WTC11 (cell line): Measurements from ENCODE around the gene PNLDC1. TPM values are rescaled to one million over a fixed set of nuclear protein-coding genes. Genes with fewer than 3 reads are reported as not detected.

Experiments
- ATAC-seq: fragments of 200-7000 bp; cut with Tn5 transposase; 2 replicates; pipeline ENCODE4 v1.10.0; 2021; ENCODE audit warnings: mild to moderate bottlenecking, moderate library complexity
- CTCF ChIA-PET: fragments of 300-600 bp; sonication (Branson Sonifier 250); formaldehyde crosslinking; loops from one replicate; lab custom pipeline; 2021; ENCODE audit warnings: antibody characterized with exemption; lab: Charles Lee
- POLR2A ChIA-PET: fragments of 350-600 bp; sonication (Branson Sonifier 250); formaldehyde crosslinking; loops from one replicate; lab custom pipeline; 2021; ENCODE audit warnings: antibody characterized with exemption; lab: Charles Lee
- DNase-seq: peaks from one replicate; pipeline ENCODE4 v3.0.0; 2021; ENCODE audit warnings: low spot score
- H3K27ac Mint-ChIP-seq: 2 replicates; pipeline ENCODE4 v1.8.0; 2021; ENCODE audit warnings: mixed read lengths
- H3K27me3 Mint-ChIP-seq: 2 replicates; pipeline ENCODE4 v1.8.0; 2021; ENCODE audit warnings: low read depth, mild to moderate bottlenecking, moderate library complexity, mixed read lengths
- H3K36me3 Mint-ChIP-seq: 2 replicates; pipeline ENCODE4 v1.8.0; 2021; ENCODE audit warnings: mixed read lengths
- H3K4me1 Mint-ChIP-seq: 2 replicates; pipeline ENCODE4 v1.8.0; 2022; ENCODE audit warnings: mixed read lengths
- H3K4me3 Mint-ChIP-seq: 2 replicates; pipeline ENCODE4 v1.8.0; 2021; ENCODE audit warnings: mild to moderate bottlenecking, moderate library complexity, mixed read lengths
- H3K9me3 Mint-ChIP-seq: 2 replicates; pipeline ENCODE4 v1.8.0; 2021; ENCODE audit warnings: mixed read lengths
- CREM ChIP-seq: sonication (generic); formaldehyde crosslinking; IDR thresholded peaks from 2 replicates; pipeline ENCODE4 v1.8.1; 2022; ENCODE audit warnings: mild to moderate bottlenecking, missing genetic modification reagents, moderate library complexity
- IRF2 ChIP-seq: sonication (generic); formaldehyde crosslinking; IDR thresholded peaks from 2 replicates; pipeline ENCODE4 v1.8.0; 2022; ENCODE audit warnings: low read depth, missing genetic modification reagents, borderline replicate concordance
- KAT7 ChIP-seq: sonication (generic); formaldehyde crosslinking; IDR thresholded peaks from 2 replicates; pipeline ENCODE4 v1.8.1; 2023; ENCODE audit warnings: missing genetic modification reagents, mild to moderate bottlenecking, borderline replicate concordance
- NFE2L1 ChIP-seq: sonication (generic); formaldehyde crosslinking; IDR thresholded peaks from 2 replicates; pipeline ENCODE4 v1.8.1; 2023; ENCODE audit warnings: missing genetic modification reagents
- RELA ChIP-seq: sonication (generic); formaldehyde crosslinking; IDR thresholded peaks from 2 replicates; pipeline ENCODE4 v1.8.1; 2022; ENCODE audit warnings: missing genetic modification reagents, mild to moderate bottlenecking, borderline replicate concordance
- SMAD4 ChIP-seq: sonication (generic); formaldehyde crosslinking; IDR thresholded peaks from 2 replicates; pipeline ENCODE4 v1.8.0; 2022; ENCODE audit warnings: mild to moderate bottlenecking, missing genetic modification reagents
- ZNF425 ChIP-seq: fragments of 250-450 bp; sonication (Bioruptor Pico); conservative IDR thresholded peaks from 2 replicates; pipeline ENCODE4 v1.9.0; 2021; ENCODE audit warnings: mild to moderate bottlenecking
- total RNA-seq: library from RNA; stranded (reverse); gene quantifications from 3 replicates; pipeline ENCODE4 v1.2.3, GENCODE V29; 2021
- TF ChIP-seq, protein P1 (sequence below): sonication (generic); formaldehyde crosslinking; IDR thresholded peaks from 2 replicates; pipeline ENCODE4 v1.8.0; 2023; ENCODE audit warnings: mild to moderate bottlenecking, missing genetic modification reagents
- TF ChIP-seq, protein P2 (sequence below): fragments of 250-450 bp; sonication (Bioruptor Pico); IDR thresholded peaks from 2 replicates; pipeline ENCODE4 v1.9.0; 2021; ENCODE audit warnings: mild to moderate bottlenecking
- TF ChIP-seq, protein P3 (sequence below): sonication (generic); formaldehyde crosslinking; IDR thresholded peaks from 2 replicates; pipeline ENCODE4 v1.8.1; 2022; ENCODE audit warnings: missing genetic modification reagents, borderline replicate concordance

PNLDC1 gene
- total RNA-seq, 1 experiment from 2014 or later, result 0.39 TPM

- TF ChIP-seq, protein P1, sequence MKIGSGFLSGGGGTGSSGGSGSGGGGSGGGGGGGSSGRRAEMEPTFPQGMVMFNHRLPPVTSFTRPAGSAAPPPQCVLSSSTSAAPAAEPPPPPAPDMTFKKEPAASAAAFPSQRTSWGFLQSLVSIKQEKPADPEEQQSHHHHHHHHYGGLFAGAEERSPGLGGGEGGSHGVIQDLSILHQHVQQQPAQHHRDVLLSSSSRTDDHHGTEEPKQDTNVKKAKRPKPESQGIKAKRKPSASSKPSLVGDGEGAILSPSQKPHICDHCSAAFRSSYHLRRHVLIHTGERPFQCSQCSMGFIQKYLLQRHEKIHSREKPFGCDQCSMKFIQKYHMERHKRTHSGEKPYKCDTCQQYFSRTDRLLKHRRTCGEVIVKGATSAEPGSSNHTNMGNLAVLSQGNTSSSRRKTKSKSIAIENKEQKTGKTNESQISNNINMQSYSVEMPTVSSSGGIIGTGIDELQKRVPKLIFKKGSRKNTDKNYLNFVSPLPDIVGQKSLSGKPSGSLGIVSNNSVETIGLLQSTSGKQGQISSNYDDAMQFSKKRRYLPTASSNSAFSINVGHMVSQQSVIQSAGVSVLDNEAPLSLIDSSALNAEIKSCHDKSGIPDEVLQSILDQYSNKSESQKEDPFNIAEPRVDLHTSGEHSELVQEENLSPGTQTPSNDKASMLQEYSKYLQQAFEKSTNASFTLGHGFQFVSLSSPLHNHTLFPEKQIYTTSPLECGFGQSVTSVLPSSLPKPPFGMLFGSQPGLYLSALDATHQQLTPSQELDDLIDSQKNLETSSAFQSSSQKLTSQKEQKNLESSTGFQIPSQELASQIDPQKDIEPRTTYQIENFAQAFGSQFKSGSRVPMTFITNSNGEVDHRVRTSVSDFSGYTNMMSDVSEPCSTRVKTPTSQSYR, result no peak
Measured at GRCh38 chr6:159865226-159865920, 65.3 kb downstream of the PNLDC1 start (continued).

DNA sequence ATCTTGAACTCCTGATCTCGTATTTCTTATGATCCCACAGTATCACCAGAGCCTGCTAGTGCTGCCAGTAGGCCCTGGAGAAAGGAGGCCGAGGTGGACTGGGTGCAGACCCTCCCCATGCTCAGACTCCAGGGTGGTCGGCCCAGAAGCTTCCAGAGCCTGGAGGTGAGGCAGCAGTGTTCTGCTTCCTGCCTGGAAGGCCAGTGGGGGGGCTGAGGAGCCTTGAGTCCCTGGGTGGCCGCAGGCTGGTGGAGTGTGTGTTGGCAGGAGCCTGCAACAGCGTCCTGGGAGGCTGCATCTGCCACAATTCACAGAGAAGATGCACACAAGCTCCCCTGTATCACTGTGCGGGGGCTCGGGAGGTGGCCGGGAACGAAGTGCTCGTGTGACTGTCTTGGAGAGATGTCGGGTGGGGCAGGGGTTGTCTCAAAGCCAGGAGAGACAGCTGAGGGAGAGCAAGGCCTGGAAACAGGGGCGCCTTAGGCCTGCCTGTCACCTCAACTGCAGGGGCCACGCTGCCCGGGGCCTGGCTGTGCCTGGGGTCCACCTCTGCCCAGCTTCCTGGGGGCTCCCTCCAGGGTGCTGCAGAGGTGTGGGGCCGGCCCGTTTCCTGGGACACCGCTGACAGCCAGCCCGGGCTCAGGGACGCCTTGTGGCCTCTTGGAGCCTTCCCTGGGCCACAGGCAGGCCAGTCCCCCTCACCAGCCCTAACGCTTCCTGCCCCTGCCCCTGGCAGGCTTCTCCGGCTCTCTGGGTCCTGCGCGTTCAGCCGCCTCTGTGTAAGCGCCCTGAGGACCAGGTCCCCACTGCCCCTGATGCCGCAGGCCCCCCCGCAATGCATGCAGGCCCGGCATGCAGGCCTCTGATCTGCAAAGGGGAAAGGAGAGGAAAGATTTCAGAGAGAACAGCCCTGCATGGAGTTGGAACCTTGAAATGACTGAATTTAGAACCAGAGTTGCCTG is 66.5 kb downstream of the PNLDC1 start:
- Mint-ChIP-seq H3K4me1 (no peaks in the 10 kb centered on the region), H3K4me3 (no peak overlapping the region), H3K27me3 (no peaks in the 10 kb centered on the region), H3K9me3 (peaks cover 17% of the 10 kb centered on the region), H3K36me3 (peaks cover 5% of the 10 kb centered on the region; the same call in 1 of the 2 replicates), H3K27ac (no peak overlapping the region)
- TF ChIP-seq RELA, result no peak
- TF ChIP-seq CREM, result no peak
- TF ChIP-seq, protein P2, sequence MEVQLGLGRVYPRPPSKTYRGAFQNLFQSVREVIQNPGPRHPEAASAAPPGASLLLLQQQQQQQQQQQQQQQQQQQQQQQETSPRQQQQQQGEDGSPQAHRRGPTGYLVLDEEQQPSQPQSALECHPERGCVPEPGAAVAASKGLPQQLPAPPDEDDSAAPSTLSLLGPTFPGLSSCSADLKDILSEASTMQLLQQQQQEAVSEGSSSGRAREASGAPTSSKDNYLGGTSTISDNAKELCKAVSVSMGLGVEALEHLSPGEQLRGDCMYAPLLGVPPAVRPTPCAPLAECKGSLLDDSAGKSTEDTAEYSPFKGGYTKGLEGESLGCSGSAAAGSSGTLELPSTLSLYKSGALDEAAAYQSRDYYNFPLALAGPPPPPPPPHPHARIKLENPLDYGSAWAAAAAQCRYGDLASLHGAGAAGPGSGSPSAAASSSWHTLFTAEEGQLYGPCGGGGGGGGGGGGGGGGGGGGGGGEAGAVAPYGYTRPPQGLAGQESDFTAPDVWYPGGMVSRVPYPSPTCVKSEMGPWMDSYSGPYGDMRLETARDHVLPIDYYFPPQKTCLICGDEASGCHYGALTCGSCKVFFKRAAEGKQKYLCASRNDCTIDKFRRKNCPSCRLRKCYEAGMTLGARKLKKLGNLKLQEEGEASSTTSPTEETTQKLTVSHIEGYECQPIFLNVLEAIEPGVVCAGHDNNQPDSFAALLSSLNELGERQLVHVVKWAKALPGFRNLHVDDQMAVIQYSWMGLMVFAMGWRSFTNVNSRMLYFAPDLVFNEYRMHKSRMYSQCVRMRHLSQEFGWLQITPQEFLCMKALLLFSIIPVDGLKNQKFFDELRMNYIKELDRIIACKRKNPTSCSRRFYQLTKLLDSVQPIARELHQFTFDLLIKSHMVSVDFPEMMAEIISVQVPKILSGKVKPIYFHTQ, result no peak
- no peak for TF ChIP-seq ZNF425
- TF ChIP-seq, protein P3, sequence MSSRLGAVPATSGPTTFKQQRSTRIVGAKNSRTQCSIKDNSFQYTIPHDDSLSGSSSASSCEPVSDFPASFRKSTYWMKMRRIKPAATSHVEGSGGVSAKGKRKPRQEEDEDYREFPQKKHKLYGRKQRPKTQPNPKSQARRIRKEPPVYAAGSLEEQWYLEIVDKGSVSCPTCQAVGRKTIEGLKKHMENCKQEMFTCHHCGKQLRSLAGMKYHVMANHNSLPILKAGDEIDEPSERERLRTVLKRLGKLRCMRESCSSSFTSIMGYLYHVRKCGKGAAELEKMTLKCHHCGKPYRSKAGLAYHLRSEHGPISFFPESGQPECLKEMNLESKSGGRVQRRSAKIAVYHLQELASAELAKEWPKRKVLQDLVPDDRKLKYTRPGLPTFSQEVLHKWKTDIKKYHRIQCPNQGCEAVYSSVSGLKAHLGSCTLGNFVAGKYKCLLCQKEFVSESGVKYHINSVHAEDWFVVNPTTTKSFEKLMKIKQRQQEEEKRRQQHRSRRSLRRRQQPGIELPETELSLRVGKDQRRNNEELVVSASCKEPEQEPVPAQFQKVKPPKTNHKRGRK (CRISPR knock-in tag), result no peak
- TF ChIP-seq KAT7 (CRISPR knock-in tag), result no peak
- TF ChIP-seq IRF2, result no peak
- TF ChIP-seq SMAD4 (CRISPR knock-in tag), result no peak
- TF ChIP-seq NFE2L1 (CRISPR knock-in tag), result no peak
- CTCF ChIA-PET, result no interaction called here
- DNase-seq (no peak), ATAC-seq (no peak)
- POLR2A ChIA-PET, result interaction anchor here (0.6 kb wide), 1 partner anchor 88 kb away, joined by 3 read pairs; no protein-coding TSS in a partner anchor

Other genes with a start within 250 kb of the PNLDC1 start
- gene SOD2, start 107.0 kb upstream of the PNLDC1 start, total RNA-seq, result 79.8 to 86.3 TPM (median 82.6 TPM) in 3 replicates
- gene WTAP, start 72.8 kb upstream of the PNLDC1 start, total RNA-seq, result 88.8 to 92.7 TPM (median 91.9 TPM) in 3 replicates
- 96.1 to 138 TPM (median 98.7 TPM) in 3 replicates for gene ACAT2, start 38.2 kb upstream of the PNLDC1 start, total RNA-seq
- gene TCP1, start 10.7 kb upstream of the PNLDC1 start, total RNA-seq, result 293 to 388 TPM (median 301 TPM) in 3 replicates
- gene MRPL18, start 9.8 kb upstream of the PNLDC1 start, total RNA-seq, result 81.8 to 95.2 TPM (median 83.0 TPM) in 3 replicates
- gene MAS1, start 90.7 kb downstream of the PNLDC1 start, total RNA-seq, result 0.53 to 0.68 TPM (median 0.62 TPM) in 3 replicates
- gene IGF2R, start 168.8 kb downstream of the PNLDC1 start, total RNA-seq, result 59.4 to 75.3 TPM (median 62.3 TPM) in 3 replicates